ENCODE results near the gene BMPER. TPM values are rescaled to one million over a fixed set of nuclear protein-coding genes. Genes with fewer than 3 reads are reported as not detected.

BMPER gene
- total RNA-seq: 0.59 TPM
- long read RNA-seq: 0 reads

DNA sequence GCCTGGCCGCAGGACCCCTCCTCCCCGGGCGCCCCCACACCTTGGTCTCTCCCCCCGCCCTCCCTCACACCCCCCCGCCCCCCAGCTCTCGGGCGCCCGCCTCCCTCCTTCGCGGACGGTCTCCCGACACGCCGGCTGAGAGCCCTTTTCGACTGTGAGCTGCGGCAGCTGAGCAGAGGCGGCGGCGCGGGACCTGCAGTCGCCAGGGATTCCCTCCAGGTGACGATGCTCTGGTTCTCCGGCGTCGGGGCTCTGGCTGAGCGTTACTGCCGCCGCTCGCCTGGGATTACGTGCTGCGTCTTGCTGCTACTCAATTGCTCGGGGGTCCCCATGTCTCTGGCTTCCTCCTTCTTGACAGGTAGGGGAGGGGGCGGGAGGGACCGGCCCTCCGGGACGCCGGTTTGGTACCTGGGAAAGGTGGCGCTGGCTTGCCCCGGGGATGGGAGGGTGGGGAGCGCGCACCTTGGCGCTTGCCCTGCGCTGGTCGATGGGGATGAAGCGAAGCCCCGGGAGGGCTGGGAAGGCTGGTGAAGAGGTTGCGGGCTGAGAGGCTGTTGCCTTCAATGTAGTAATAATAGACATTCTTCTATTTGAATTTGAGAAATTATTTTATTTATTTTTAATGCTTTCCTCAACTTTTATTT, at the start of gene BMPER:
Gene BMPER, plus strand, starts transcription at position 151 of the 644 bp plus-strand sequence. Its CDS starts 75 bp downstream, at position 226.
- intact Hi-C loops (cut with micrococcal nuclease): no loop called here
- ATAC-seq: peak; percentile 62

DNA sequence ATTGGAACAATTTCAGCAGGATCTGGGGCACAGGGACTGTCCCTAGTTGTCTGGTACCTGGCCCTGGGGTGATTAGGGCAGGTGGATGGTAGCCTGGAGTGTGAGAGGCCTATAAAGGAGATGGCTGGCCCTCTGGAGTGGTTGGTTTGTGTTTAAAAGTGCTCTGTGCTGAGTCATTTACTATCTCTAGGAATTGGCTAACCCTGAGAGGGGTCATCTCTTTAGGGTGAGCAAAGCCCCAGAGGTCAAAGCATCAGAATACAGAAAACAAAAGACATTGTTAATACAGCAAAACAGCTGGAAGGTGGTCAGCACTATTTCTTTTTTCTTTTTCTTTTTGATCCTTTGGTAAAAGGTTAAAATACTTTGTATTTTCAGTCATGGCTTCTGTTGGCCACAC, 43.4 kb upstream of the BMPER start:
- no peak for ATAC-seq
- intact Hi-C loops (cut with micrococcal nuclease): no loop called here

More for the DNA sequence above, at the start of gene BMPER:
- DNase-seq: peak; percentile 50

DNA sequence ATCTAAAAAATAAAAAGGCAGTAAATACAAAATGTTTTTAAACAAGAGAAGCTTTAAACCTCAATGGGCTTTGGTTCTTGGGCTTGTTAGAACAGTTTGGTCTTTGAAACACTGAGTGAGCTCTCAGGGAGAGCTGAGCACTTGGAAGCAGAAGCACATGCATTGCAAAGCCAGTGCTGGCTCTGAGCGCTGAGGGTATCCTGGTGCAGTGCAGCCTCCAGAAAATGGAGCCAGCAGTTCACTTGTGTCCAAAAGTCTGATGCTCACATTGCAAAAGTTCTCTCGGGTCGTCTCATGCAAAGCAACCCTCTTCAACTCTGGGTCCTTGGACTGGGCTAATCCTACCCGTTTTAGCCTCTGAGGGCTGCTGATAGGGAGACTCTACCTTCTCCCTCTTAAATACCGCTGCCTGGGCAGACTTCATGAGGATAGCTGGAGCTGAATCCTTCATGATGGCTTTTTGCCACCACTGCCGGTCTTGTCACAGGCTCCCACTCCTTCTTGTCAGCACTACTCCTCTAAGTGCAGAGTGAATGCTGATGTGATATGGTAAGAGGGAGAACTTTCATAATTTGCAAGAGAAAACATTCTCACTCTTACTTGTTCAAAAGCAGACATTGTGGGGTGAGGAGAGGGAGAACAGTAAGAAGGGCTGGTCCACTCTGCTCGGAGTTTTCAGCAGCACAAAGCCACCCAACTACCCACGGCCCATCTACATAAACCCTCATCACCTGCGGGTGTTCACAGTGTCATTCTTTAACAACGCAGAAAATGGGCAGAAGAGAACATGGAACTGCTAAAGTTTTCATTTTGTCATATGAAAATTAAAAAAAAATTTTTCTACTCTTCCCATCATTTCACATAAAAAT, 42.2 kb upstream of the BMPER start:
- intact Hi-C loops (cut with micrococcal nuclease): no loop called here
- ATAC-seq: peak; percentile 98
- DNase-seq: peak; percentile 74

More for the DNA sequence above, 43.4 kb upstream of the BMPER start:
- no peak for DNase-seq

DNA sequence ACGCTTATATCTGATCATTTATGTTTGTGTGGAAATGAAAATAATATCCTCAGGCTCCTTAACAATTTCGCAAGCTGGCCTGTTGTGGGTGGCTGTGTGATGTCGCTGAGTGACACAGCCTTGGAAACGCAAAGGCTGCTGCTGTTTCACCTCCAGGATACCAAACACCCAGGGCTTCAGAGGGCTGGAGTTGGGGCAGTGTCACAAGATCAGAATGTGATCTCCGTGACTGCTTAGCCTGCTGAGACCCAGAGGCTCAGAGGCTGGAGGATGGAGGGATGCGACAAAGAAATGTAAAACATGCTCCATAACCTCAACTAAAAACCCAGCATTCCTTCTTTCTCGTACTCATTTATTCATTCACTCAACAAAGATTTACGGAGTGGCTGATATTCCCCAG, 37.2 kb upstream of the BMPER start:
- intact Hi-C loops (cut with micrococcal nuclease): no loop called here
- ATAC-seq (no peak), DNase-seq (no peak)

DNA sequence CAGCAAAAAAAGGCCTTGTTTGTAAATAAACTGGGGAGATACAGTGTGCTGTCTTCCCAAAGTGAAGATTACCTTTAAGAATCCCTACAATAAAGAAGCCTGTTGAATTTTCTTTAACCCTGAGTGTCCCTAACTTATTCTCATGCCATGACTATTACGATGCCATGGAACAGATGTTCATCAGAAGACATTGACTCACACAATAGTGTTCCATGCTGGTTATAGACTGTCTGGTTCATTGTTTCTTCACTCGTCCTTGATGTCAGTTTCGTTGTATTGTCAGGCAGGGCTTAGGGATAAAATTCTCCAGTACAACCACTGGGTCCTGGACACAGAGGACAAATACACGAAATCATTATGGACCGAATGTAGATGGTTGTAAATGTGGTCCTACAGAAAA, 36.2 kb upstream of the BMPER start:
- no peak for DNase-seq
- no peak for ATAC-seq
- intact Hi-C loops (cut with micrococcal nuclease): no loop called here

DNA sequence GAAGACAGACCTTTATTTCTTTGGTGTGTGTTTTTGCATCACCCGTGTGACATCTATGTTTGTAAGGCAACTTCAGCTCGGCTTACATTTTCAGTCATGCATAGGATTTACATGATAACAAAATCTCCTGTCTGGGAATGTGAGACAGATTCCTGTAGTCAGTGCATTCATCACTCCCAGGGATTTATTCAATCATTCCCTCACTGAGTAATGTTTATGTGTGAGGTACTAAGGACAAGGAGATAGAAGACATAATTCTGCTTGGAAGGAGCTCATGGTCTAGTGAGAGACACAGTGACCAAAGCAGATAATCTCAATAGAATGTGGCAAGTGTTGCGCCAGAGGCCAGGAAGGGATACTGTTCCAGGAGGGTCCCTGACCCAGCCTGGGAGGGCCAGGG, 35.2 kb upstream of the BMPER start:
- no peak for DNase-seq
- no peak for ATAC-seq
- intact Hi-C loops (cut with micrococcal nuclease): no loop called here

DNA sequence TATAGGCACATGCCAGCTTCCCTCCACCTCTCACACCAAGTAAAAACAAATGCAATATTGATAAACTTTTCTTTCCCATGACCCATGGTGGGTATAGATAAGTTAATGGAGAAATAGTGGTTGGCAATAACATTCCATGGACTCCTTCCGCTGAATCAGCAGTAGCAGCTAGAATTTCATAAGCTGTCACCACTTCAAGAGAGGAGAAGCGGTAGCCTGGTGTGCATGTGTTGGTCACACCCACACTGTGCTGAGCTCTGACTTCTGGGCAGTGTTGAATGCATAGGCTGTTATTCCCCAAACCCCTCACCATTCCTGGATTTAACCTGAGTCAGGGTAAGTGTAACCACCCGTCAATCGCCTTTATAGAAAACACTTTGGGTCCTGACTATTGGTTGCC, 32.5 kb upstream of the BMPER start:
- ATAC-seq (no peak), DNase-seq (no peak)
- intact Hi-C loops (cut with micrococcal nuclease): no loop called here

DNA sequence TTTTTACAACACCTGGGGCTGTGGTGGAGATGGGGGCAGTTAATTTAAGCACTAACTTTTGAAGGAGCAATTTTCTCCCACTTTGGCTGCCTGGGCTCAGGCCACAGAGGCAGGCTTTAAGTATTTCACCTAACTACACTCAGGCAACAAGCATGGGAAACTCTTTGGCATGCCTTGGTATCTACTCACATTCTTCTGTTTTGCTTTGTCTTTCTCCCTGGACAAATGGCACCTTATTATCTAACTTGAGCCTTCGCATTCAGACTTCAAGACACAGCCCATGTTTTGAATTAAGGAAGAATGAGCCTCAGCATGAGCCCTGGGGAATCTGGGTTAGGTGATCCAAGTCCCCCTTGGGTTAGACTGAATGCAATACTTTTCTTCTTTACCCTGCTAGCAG, 31.8 kb upstream of the BMPER start:
- ATAC-seq (no peak), DNase-seq (no peak)
- intact Hi-C loops (cut with micrococcal nuclease): no loop called here

DNA sequence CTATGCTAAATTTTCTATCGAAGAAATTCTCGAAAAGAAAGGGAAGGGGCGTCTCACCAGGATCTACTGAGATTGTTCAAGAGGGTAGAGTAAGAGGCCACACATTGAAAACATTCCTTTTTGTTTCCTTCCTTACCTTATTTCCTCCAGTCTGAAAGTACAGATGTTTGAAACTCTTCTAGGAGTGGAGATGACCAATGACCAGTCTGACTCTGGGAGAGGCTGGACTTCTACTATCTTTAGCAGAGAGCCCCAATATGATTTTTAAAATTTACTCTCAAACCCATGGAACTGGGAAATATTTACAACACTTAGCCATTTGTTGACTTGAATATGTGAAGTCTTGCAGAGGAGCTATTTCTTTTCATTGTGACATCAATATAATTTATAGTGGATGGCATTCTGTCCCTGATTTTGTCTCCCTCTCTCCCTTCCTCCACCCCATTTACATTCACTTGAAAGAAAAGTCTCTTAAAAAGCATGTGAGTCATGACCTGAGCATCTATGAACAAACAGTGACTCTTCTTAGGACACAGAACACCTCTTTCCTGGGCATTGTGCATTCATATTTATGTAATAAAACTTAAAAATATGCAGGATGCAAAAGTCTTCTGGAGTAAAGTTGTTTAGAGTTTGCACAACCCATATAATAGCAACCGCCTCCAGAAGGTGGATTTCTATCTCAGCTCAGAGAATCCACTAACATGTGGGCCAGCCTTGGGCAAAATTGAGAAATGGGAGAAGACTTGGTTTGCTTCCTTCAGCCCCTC, 31.2 kb upstream of the BMPER start:
- intact Hi-C loops (cut with micrococcal nuclease): no loop called here
- ATAC-seq: no peak

DNA sequence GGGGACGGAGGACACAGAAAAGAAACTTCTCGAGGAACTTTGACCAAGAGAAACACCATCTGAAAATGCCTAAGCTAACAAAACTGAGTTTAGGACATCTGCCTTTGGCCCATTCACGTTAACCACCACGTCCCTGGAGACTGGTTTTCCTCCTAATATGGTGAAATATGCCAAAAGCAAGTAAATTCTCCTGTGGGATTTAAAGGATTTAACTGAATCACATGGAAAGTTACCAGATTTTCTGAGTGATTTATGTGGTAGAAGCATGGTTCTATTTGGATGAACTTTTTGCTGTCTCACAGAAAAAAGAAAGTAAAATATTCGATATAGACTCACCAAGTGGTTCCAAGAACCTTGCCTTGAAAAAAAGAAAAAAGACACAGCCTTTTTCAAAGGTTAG, 30.4 kb upstream of the BMPER start:
- intact Hi-C loops (cut with micrococcal nuclease): no loop called here
- DNase-seq (no peak), ATAC-seq (peak; percentile 59)

More for the DNA sequence above, 31.2 kb upstream of the BMPER start:
- no peak for DNase-seq

DNA sequence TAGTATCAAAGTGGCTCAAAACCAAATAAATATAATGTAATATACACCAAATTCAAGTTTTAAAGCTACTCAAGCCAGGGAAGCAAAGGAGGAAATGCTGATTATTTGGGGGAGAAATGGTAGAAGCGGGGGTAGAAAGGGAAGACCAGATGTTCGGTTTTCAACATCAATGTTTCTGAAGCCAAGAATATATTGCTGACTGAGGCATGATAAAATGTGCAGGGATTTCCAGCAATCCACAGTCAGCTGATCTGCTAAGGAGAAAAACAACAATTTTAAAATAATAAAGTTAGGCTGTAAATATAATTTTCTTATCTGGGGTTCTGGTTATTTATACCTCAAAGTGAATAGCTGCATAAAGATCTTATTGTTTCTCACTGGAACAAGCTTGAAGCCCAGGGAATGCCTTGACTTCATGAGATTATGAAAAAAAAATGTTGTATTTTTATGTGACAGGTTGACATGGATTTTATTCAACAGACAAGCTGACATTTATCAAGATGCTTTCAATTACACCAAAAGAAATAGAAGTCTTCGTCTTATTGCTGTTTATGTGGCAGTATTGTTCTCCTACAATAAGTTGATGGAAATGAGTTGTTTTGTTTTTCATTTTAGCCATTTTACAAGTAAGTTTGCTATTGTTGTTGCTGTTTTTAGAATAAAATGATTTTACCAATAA, 28.6 kb upstream of the BMPER start:
- ATAC-seq: peak; percentile 60
- no peak for DNase-seq
- intact Hi-C loops (cut with micrococcal nuclease): no loop called here

DNA sequence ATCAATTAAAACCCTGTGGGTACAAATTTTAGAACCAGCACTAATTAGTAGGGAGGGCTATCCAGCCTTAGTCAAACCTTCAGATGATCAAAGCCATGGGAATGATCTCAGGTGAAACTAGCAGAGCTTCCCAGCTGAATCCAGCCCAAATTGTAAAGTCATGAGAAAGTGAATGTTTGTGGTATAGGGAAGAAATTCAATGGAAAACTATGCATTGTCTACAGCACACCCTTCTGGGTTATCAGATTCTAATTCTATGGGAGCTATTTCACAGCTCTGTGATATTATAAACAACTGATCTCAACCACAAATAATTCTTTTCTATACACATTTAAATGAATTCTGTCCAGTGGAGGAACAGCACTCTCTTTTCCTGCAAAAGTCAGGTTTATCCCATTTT, 24.6 kb upstream of the BMPER start:
- intact Hi-C loops (cut with micrococcal nuclease): no loop called here
- DNase-seq: no peak
- ATAC-seq: no peak

DNA sequence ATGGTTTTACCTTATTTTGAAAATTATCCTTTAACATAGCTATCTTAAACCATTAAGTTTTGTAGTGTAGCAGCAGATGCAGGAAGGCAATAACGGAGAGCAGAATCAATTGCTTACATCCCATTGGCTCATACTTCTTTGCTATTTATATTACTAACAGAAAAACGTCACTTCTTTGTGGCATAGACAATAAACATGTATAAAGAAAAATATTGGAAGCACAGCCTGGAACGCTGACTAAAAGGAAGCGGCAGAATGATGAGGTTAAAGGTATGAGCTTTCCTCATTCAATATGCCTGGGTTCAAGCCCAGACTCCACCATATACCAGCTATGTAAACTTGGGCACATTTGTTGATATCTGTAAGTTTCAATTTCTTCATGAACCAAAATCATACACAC, 24.0 kb upstream of the BMPER start:
- intact Hi-C loops (cut with micrococcal nuclease): no loop called here
- DNase-seq (no peak), ATAC-seq (no peak)

DNA sequence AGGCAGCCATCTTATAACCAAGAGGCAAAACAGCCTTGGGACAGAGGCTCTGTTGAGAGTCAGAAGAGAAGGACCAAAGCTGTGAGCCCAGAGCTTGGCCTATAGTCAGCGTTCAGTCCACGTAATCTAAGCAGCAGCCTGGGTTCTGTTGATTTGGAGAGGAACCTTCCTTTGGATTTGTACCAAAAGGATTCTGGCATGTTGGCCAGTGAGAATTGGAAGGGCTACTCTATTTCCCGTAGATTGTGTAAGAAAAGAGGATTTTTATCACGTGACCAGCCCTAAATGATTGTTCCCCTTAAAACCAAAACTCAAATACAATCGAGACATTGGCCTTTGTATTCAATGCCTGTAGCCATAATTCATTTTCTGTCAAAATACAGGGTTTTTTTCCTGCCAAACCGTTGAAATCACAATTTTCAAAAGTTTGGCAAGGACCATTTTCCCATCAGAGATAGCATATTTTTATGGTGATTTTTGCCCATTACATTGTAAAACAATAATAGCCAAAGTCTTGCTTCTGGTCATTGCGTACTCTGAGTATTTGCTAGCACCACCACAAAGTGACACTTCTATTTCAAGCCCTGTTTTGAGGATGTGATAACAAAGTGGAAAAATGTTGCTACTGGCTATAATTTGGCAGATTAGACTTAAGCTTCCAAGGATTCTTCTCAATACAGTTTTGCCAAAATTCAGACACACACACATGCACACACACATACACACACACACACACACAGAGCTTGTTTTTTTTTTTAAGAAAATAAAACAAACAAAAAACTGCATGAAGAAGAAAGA, 23.1 kb upstream of the BMPER start:
- DNase-seq (peak; percentile 33), ATAC-seq (peak; percentile 95)
- intact Hi-C loops (cut with micrococcal nuclease): no loop called here

DNA sequence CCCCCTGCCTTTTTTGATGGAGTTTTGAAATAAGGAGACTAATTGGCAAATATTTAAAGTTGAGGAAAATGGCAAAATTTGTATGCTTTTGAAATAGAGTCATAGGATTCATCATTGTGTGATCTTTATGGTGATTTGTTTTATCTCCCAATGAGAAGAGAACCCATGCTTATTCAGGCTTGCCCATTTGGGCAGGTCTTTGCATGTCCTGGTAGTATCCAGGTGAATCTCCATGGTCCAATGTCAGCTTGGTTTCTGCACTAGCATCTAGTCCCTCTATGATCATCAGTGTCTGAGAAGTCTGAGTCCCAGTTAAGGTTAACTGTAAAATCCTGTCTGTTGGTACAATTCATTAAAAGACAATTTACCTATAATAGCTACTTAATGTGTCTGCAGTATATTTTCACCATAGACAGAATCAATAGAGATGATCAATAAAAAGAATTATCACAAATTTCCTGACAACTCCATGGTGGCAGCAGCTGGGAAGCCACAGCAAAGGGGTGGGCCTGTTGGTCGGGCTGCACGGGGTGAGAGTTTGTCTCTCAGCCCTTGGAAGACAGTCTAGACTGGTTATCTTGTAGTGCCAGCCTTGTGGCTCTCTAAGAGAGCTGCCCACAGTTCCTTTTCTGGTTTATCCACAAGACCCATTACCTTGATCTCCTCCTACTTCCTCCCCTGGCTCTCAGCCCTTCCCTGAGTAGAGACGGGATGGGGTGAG, 22.2 kb upstream of the BMPER start:
- intact Hi-C loops (cut with micrococcal nuclease): no loop called here
- ATAC-seq (no peak), DNase-seq (no peak)

DNA sequence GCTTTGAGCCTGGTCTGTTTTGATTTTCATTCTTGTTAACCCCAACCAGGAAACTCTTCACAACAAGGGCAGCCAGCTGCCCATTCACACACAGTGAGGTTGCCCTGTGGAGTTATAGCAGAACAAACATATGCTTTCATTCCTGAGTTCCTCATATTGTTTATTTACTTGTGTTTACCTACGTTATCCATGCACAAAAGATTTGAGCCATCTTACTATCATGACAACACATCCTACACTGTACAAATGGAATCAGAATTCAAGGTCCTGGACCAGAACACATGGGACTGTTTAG, 21.7 kb upstream of the BMPER start:
- no peak for ATAC-seq
- intact Hi-C loops (cut with micrococcal nuclease): no loop called here
- no peak for DNase-seq

DNA sequence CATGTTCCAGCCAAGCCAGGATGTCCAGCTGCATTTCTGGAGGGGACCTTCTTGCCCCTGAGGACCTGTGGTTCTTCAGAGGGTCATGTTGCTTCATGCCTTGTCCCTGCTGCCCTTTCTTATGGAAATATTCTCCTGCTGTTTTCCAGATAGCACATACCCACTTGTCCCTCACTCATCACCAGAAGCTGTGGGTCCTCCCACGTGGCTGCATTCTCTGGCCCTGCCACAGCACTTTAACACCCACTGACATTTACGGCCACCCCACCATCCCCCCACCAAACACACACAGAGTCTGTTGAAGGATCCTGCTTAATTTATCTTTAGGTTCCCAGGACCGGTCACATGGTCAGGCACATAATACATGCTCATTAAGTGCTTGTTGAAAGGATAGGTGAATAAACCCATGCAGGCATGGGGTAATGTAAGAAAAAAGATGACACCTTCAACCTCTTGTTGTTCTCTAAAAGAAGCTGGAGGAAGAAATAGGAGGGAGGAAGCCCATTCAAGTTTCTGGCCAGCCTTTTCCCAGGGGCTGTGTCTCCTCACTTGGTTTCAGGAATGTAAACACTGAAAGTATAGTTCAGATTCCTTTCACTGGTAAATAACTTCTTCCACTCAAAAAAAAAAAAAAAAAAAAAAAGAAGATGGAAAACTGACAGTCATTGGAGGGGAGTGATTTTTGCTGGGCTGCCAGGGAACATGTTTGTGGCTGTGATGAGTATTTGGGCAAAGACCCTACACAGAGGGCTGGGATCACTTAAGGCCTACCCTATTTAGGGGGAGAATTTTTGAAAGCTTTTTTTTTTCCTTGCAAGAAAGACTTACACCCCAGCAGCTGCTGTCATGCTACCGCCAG, 19.8 kb upstream of the BMPER start:
- intact Hi-C loops (cut with micrococcal nuclease): no loop called here
- no peak for ATAC-seq
- DNase-seq: no peak

Data from left ventricle myocardium superior (tissue), 1 donor.